Fibroblast of the aortic adventitia (primary cell): ENCODE data around the gene RGS1. TPM values are rescaled to one million over a fixed set of nuclear protein-coding genes. Genes with fewer than 3 reads are reported as not detected.
"Not testable (repeated sequence)": the region's sequence is repeated elsewhere in the genome, so short reads cannot be mapped to it uniquely, and the experiment has no call there.

Experiments
- DNase-seq: peaks from one replicate; pipeline ENCODE4 v3.0.0-alpha.2; 2010; ENCODE audit warnings: low read depth
- H3K4me3 ChIP-seq: 2 replicates; pipeline ENCODE4 v1.5.1; 2011; ENCODE audit warnings: low read depth, mild to moderate bottlenecking, control low read depth, low read length, moderate library complexity
- CTCF ChIP-seq: IDR thresholded peaks from 2 replicates; pipeline ENCODE4 v1.5.1; 2011; ENCODE audit warnings: mild to moderate bottlenecking, low read length, control low read depth, inconsistent platforms; ENCODE audit not compliant: insufficient read depth
- total RNA-seq: library from RNA; depleted of rRNA; stranded (reverse); fragments of >200 nt; gene quantifications from 2 replicates; pipeline ENCODE4 v1.2.3, GENCODE V29; 2012; ENCODE audit warnings: low replicate concordance

The RGS1 gene, protein sequence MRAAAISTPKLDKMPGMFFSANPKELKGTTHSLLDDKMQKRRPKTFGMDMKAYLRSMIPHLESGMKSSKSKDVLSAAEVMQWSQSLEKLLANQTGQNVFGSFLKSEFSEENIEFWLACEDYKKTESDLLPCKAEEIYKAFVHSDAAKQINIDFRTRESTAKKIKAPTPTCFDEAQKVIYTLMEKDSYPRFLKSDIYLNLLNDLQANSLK
- total RNA-seq = not detected in 2 replicates

- H3K4me3 ChIP-seq = no peak within 1 kb of the TSS
- TF ChIP-seq CTCF = no peak
Measured at GRCh38 chr1:192575499-192576189, at the start of gene RGS1. TSS of gene RGS1 (plus strand) at chr1:192575773. CDS start at chr1:192575793, 20 bp downstream.

GRCh38 chr1:192527111-192527795 lies 48.3 kb upstream of the RGS1 start:
- TF ChIP-seq CTCF = no peak
- no peak for DNase-seq
- H3K4me3 ChIP-seq = no peak overlapping the region

More at GRCh38 chr1:192575499-192576189, at the start of gene RGS1:
- DNase-seq = no peak

DNA sequence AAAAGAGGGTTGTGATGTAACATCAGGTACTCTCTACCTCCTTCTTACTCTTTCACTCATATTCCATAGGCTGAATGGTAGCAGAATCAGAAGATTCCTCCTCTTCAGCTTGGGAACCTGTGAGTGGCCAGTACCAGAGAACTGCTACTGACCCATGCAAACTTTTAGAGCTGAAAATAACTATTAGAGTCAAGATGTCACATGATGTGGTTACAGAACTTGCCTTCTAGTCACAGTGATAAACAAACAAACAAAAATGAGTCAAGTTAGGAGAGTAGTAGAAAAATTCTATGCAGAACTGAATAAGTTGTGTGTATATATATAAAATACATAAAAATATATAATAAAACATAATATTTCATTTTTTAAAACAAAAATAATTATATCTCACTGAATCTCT lies 47.6 kb upstream of the RGS1 start:
- no peak for TF ChIP-seq CTCF
- H3K4me3 ChIP-seq = no peak overlapping the region
- no peak for DNase-seq

GRCh38 chr1:192529031-192529755 lies 46.4 kb upstream of the RGS1 start:
- TF ChIP-seq CTCF = no peak
- no peak for DNase-seq
- H3K4me3 ChIP-seq = no peak overlapping the region

- peak; percentile 44 for DNase-seq
- no peak for TF ChIP-seq CTCF
- H3K4me3 ChIP-seq = no peak overlapping the region
Measured at GRCh38 chr1:192529811-192530210, 45.8 kb upstream of the RGS1 start.

DNA sequence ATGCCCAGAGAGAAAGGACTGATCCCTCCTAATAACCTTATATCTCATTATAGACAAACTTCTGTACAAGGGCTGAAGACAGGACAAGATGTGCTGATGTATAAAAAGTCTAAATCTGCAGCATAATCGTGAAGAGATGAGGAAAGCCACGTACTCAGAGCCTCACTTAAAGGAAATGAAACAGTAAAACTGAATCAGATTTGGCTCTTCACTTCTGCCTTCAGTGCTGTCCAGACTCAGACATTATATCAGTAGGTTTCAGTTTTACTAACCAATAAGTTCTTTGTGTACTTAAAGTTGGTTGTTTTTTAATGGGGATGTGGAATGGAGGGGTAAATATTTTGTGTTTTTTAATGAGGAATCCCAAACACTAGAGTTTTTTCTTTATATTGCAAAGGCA lies 45.3 kb upstream of the RGS1 start:
- TF ChIP-seq CTCF = no peak
- DNase-seq = peak; percentile 61
- H3K4me3 ChIP-seq = no peak overlapping the region

DNA sequence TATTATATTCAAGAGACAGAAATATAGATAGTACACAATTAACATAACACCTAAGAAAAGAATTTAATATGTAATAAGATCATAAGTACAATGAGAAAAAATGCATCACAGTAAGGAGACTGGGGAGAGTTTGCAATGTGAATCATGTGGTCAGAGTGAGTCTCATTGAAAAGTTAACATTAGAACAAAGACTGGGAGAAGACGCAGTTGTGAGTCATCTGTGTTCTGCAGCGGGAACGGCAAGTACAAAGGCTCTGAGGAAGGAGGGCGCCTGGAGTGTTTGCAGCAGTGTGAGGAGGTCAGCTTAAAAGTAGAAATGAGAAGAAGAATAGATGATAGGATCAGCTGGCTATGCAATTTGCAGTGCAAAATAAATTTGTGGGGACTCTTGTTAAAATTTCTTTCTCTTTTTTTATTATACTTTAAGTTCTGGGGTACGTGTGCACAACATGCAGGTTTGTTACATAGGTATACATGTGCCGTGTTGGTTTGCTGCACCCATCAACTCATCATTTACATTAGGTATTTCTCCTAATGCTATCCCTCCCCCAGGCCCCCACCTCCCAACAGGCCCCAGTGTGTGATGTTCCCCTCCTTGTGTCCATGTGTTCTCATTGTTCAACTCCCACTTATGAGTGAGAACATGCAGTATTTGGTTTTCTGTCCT lies 44.4 kb upstream of the RGS1 start:
- H3K4me3 ChIP-seq = not testable (repeated sequence)
- peak; percentile 93 for DNase-seq
